Muscle layer of duodenum (tissue), 2 donors: ENCODE data around the gene TTPAL.
A peak's percentile ranks its signal among the peaks of the same experiment; 100 is the strongest.

Source experiments
- H3K27ac ChIP-seq: one replicate; pipeline ENCODE4 v1.7.0; 2013; ENCODE audit warnings: mild to moderate bottlenecking, low read length
- H3K27me3 ChIP-seq: one replicate; pipeline ENCODE4 v1.7.0; 2013; ENCODE audit warnings: low read depth, mild to moderate bottlenecking, control low read depth, low read length
- H3K36me3 ChIP-seq, 2 donors: one replicate each; pipeline ENCODE4 v1.7.0; 2013; ENCODE audit warnings: low read length in 2 of 2, control low read depth in 1 of 2, mild to moderate bottlenecking in 1 of 2; ENCODE audit not compliant: insufficient read depth in 2 of 2, control insufficient read depth in 1 of 2
- H3K4me1 ChIP-seq, 2 donors: one replicate each; pipeline ENCODE4 v1.7.0; 2013; ENCODE audit warnings: low read length in 2 of 2, mild to moderate bottlenecking in 2 of 2, control low read depth in 1 of 2, moderate library complexity in 1 of 2; ENCODE audit not compliant: insufficient read depth in 2 of 2, control insufficient read depth in 1 of 2
- H3K4me3 ChIP-seq, 2 donors: one replicate each; pipeline ENCODE4 v1.7.0; 2013; ENCODE audit warnings: low read length in 2 of 2, low read depth in 1 of 2, mild to moderate bottlenecking in 1 of 2
- H3K9me3 ChIP-seq, 2 donors: one replicate each; pipeline ENCODE4 v1.7.0; 2013; ENCODE audit warnings: low read length in 2 of 2, control low read depth in 1 of 2, mild to moderate bottlenecking in 1 of 2; ENCODE audit not compliant: control insufficient read depth in 1 of 2
- donor health status: healthy.

TTPAL gene, protein sequence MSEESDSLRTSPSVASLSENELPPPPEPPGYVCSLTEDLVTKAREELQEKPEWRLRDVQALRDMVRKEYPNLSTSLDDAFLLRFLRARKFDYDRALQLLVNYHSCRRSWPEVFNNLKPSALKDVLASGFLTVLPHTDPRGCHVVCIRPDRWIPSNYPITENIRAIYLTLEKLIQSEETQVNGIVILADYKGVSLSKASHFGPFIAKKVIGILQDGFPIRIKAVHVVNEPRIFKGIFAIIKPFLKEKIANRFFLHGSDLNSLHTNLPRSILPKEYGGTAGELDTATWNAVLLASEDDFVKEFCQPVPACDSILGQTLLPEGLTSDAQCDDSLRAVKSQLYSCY

DNA sequence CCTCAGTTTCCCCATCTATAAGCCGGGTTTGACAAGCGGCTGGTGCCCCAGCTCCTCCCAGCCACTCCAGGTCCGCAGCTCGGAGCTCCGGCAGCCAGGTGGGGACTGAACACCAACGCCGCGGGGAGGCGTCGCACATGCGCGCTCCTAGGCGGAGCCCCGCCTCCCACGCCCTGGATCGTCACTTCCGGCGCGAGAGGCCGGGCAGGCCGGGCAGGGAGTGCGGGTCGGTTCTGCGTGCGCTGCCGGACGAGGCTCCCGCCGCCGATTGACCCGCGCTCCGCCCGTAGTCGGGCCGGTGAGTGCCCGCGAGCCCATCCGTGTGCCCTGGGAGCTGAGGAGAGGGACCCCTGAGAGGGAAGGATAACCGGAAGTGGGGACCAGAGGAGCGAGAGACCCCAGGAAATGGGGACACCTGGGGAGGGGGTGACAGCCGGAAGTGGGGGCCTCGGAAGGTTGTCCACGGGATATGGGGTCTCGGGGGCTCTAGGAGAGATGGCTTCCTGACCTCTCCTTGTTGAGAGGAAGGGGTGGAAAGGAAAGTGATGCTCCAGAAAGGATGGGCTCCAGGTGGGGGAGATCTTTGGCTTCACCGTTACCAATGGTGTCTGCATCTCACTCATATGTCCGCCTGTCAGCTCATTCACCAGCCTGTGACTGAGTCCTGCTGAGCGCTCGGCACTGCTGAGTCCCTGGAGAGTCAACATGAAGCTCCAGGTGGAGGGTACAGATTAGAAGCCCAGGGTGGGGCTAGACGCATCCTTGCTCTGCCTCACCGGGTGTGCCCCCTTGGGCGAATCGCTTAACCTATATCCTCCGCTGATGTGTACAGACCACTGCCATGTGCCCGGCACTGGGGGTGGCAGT is at the start of gene TTPAL:
TSS of gene TTPAL (plus strand) at position 181 of the 867 bp plus-strand sequence. CDS start 4,126 bp downstream, outside the sequence.
- peaks cover 11 to 14% of the 10 kb centered on the region in 2 donors for H3K36me3 ChIP-seq
- no peaks in the 10 kb centered on the region for H3K9me3 ChIP-seq
- H3K4me3 ChIP-seq, result peak within 1 kb of the TSS; percentile 78 to 88
- peaks cover 9 to 14% of the 10 kb centered on the region in 2 donors for H3K4me1 ChIP-seq
- no peaks in the 10 kb centered on the region for H3K27me3 ChIP-seq
- H3K27ac ChIP-seq, result peak within 1 kb of the TSS; percentile 67

DNA sequence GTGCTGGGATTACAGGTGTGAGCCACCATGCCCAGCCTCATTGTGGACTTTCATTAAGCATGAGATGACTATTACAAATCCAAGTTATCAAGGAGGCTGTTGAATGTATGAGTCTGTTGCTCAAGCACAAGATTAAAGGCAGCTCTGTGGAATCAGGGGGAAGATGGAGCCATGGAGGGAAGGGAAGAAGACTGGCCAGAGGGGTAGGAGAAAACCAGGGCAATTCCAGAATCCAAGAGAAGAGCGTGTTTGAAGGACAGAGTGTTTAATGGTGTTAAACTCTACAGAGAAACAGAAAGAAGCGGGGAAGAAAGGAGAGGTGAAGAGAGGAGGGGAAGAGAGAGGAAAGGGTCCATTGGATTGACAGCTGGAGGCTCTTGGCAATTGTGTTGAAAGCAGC is 49.8 kb upstream of the TTPAL start:
- Histone ChIP-seq H3K4me1 (no peaks in the 10 kb centered on the region), H3K27me3 (no peaks in the 10 kb centered on the region), H3K27ac (no peak overlapping the region), H3K9me3 (no peaks in the 10 kb centered on the region), H3K4me3 (no peak overlapping the region), H3K36me3 (peaks cover 0 to 5% of the 10 kb centered on the region in 2 donors)

DNA sequence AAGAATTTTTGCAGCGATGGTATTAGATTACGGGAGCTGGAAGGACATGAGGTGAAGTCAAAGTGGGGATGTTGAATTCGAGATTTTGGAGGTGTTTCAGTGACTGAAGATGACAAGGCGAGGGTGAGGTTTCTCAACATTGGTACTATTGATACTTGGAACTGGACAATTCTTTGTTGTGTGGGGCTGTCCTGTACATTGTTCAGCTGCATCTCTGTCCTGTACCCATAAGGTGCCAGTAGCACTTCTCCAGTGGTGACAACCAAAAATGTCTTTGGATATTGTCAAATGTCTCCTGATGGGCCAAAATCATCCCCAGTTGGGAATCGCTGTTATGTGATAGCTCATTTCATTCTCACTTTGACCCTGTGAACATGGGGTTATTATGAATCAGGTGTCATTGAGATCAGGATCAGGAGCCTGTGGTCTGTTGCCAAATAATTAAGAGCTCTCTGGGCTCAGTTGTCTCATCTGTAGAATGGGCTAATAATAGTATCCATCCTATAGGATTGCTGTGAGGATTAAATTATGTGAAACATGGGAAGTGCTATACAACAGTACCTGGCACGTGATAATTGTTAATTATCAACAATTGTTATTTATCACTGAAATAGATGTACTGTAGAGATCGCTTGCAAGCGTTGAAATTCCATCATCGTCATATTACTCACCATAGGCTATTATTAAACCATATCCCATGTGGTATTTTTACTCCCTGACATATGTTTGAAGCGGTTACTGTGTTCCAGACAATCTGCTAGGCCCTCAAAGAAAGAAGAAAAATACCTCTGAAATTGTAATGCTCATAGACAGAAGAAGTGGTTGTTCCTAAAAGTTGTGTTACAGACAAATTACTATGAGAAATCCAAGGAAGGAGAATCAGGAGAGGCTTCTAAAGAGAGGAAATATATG is 48.5 kb upstream of the TTPAL start:
- Histone ChIP-seq H3K27ac (no peak overlapping the region), H3K36me3 (peaks cover 0 to 5% of the 10 kb centered on the region in 2 donors)

GRCh38 chr20:44427804-44428173 is 47.9 kb upstream of the TTPAL start:
- peaks cover 0 to 5% of the 10 kb centered on the region in 2 donors for H3K36me3 ChIP-seq
- no peak overlapping the region for H3K27ac ChIP-seq
- peaks cover 6% of the 10 kb centered on the region for H3K27me3 ChIP-seq
- H3K4me1 ChIP-seq, result no peaks in the 10 kb centered on the region
- H3K4me3 ChIP-seq, result no peak overlapping the region
- no peaks in the 10 kb centered on the region for H3K9me3 ChIP-seq

More for the DNA sequence above, 48.5 kb upstream of the TTPAL start:
- H3K4me1 ChIP-seq, result no peaks in the 10 kb centered on the region
- H3K4me3 ChIP-seq, result no peak overlapping the region
- H3K27me3 ChIP-seq, result peaks cover 6% of the 10 kb centered on the region
- H3K9me3 ChIP-seq, result no peaks in the 10 kb centered on the region

DNA sequence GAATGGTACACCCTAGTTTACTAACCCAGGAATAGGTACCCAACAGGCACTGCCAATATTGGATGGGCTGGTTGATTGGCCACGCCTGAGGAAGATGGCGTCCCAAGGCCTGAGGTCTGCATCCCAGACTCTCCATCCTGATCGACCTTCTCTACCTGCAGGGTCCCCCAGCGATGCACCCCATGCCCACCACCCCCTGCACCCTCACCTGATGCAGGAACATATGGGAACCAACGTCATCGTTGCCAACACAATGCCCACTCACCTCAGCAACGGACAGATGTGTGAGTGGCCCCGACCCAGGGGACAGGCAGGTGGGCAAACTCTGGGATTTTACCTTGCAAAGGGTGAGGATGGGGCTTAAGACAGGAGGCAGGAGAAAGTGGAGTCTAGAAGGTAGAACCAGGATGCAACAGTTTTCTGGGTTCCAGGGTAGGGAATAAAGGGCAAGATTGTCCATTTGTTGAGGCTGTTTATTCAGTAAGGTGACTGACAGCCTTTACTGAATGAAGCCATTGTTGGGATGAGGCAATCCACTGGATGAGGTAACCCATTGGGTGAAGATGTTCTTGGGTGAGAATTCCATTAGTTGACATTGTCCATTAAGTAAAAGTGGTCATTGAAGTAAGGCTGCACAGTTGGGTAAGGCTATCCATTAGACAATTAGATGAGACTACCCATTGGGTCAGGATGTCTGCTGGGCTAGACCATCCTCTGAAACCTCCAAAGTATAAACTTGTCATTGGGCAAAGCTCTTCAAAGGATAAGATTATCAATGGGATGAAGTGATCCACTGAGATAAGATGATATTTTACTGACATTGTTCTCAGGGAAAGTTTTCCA is 47.3 kb upstream of the TTPAL start:
- no peaks in the 10 kb centered on the region for H3K4me1 ChIP-seq
- no peak overlapping the region for H3K27ac ChIP-seq
- peaks cover 6% of the 10 kb centered on the region for H3K27me3 ChIP-seq
- no peak overlapping the region for H3K4me3 ChIP-seq
- H3K9me3 ChIP-seq, result no peaks in the 10 kb centered on the region
- H3K36me3 ChIP-seq, result peaks cover 0 to 5% of the 10 kb centered on the region in 2 donors

DNA sequence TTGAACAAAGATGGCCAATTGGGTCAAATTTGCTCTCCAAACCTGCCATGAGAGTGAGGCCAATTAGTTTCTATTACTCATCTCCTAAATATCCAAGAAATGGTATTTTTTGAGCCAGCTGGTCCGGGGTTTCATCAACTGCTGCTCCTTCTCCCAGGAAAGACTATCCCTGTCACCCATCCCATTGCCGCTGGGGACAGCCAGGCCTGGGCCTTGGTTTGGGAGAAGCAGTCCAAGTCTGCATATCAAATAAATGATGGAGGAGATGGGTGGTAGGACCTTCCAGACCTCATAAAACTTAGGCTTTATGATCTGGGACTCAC is 46.7 kb upstream of the TTPAL start:
- Histone ChIP-seq H3K36me3 (peaks cover 0 to 4% of the 10 kb centered on the region in 2 donors), H3K4me3 (no peak overlapping the region), H3K9me3 (no peaks in the 10 kb centered on the region), H3K27me3 (peaks cover 6% of the 10 kb centered on the region), H3K27ac (no peak overlapping the region), H3K4me1 (no peaks in the 10 kb centered on the region)

DNA sequence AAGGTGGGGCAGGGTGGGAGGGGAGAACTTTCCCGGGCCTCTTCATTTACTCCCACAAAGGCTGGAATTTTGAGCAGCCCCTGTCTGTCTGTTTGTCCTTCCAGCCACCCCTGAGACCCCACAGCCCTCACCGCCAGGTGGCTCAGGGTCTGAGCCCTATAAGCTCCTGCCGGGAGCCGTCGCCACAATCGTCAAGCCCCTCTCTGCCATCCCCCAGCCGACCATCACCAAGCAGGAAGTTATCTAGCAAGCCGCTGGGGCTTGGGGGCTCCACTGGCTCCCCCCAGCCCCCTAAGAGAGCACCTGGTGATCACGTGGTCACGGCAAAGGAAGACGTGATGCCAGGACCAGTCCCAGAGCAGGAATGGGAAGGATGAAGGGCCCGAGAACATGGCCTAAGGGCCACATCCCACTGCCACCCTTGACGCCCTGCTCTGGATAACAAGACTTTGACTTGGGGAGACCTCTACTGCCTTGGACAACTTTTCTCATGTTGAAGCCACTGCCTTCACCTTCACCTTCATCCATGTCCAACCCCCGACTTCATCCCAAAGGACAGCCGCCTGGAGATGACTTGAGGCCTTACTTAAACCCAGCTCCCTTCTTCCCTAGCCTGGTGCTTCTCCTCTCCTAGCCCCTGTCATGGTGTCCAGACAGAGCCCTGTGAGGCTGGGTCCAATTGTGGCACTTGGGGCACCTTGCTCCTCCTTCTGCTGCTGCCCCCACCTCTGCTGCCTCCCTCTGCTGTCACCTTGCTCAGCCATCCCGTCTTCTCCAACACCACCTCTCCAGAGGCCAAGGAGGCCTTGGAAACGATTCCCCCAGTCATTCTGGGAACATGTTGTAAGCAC is 46.0 kb upstream of the TTPAL start:
- peaks cover 6% of the 10 kb centered on the region for H3K27me3 ChIP-seq
- no peak overlapping the region for H3K4me3 ChIP-seq
- no peaks in the 10 kb centered on the region for H3K4me1 ChIP-seq
- no peak overlapping the region for H3K27ac ChIP-seq
- no peaks in the 10 kb centered on the region for H3K36me3 ChIP-seq
- no peaks in the 10 kb centered on the region for H3K9me3 ChIP-seq

- no peaks in the 10 kb centered on the region for H3K36me3 ChIP-seq
- peaks cover 6% of the 10 kb centered on the region for H3K27me3 ChIP-seq
- no peaks in the 10 kb centered on the region for H3K4me1 ChIP-seq
- H3K27ac ChIP-seq, result no peak overlapping the region
- no peaks in the 10 kb centered on the region for H3K9me3 ChIP-seq
- H3K4me3 ChIP-seq, result no peak overlapping the region
Observed at GRCh38 chr20:44430270-44431065, 45.2 kb upstream of the TTPAL start.

DNA sequence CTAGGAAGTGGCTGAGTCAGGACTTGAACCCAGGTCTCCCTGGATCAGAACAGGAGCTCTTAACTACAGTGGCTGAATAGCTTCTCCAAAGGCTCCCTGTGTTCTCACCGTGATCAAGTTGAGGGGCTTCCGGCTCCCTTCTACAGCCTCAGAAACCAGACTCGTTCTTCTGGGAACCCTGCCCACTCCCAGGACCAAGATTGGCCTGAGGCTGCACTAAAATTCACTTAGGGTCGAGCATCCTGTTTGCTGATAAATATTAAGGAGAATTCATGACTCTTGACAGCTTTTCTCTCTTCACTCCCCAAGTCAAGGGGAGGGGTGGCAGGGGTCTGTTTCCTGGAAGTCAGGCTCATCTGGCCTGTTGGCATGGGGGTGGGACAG is 44.6 kb upstream of the TTPAL start:
- Histone ChIP-seq H3K27me3 (peaks cover 6% of the 10 kb centered on the region), H3K4me1 (no peaks in the 10 kb centered on the region), H3K4me3 (no peak overlapping the region), H3K9me3 (no peaks in the 10 kb centered on the region), H3K27ac (no peak overlapping the region), H3K36me3 (no peaks in the 10 kb centered on the region)
